ENCODE measurements around the gene BTBD16. TPM values are rescaled to one million over a fixed set of nuclear protein-coding genes. Genes with fewer than 3 reads are reported as not detected.

Gene BTBD16
- total and polyA plus RNA-seq, 4 experiments from 2014 or later, result 0.09 TPM; not detected in 3

DNA sequence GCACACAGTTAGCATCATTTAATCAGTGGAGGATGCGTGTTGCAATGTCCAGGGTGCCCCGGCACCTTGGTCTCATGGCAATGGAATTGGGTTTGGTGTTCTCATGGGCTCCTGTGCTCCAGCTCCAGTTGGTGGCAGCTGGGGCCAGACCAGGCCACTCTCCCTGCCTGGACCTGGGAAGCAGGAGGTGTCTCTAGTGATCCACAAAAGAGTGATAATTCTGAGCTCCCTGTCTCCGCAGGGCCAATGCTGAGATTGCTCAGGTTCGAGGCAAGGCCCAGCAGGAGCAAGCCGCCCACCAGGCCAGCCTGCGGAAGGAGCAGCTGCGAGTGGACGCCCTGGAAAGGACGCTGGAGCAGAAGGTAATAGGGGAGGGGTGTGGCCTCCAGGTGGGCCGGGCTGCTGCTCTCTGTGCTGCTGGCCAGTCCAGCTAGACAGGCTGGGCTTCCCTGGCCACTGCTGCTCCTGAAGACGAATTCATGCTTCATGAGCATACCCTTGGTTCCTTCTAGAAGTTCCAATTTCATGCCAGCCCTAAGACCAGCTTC, 21.7 kb upstream of the BTBD16 start:
- CTCF ChIA-PET (ENCODE audit: partially characterized antibody), result no interaction called here
- intact Hi-C loops (cut with micrococcal nuclease), result no loop called here
- Mint-ChIP-seq H3K27ac (no peak overlapping the region), H3K4me1 (no peaks in the 10 kb centered on the region), H3K9me3 (no peaks in the 10 kb centered on the region), H3K36me3 (no peaks in the 10 kb centered on the region), H3K4me3 (no peak overlapping the region), H3K27me3 (peaks cover 2 to 10% of the 10 kb centered on the region in 2 donors)
- Histone ChIP-seq H3K4me3 (ENCODE audit: low read length in 2 of 2) (no peak overlapping the region), H3K27ac (ENCODE audit: low read depth, low read length) (no peak overlapping the region), H3K9me3 (ENCODE audit: control insufficient read depth in 1 of 2, low read length in 2 of 2) (no peaks in the 10 kb centered on the region), H3K36me3 (ENCODE audit: insufficient read depth, low read length) (no peaks in the 10 kb centered on the region), H3K4me1 (ENCODE audit: insufficient read depth, low read length) (no peaks in the 10 kb centered on the region), H3K27me3 (ENCODE audit: insufficient read depth, low read length) (no peaks in the 10 kb centered on the region)
- no peak for DNase-seq
- POLR2A ChIA-PET (ENCODE audit: partially characterized antibody), result no interaction called here

DNA sequence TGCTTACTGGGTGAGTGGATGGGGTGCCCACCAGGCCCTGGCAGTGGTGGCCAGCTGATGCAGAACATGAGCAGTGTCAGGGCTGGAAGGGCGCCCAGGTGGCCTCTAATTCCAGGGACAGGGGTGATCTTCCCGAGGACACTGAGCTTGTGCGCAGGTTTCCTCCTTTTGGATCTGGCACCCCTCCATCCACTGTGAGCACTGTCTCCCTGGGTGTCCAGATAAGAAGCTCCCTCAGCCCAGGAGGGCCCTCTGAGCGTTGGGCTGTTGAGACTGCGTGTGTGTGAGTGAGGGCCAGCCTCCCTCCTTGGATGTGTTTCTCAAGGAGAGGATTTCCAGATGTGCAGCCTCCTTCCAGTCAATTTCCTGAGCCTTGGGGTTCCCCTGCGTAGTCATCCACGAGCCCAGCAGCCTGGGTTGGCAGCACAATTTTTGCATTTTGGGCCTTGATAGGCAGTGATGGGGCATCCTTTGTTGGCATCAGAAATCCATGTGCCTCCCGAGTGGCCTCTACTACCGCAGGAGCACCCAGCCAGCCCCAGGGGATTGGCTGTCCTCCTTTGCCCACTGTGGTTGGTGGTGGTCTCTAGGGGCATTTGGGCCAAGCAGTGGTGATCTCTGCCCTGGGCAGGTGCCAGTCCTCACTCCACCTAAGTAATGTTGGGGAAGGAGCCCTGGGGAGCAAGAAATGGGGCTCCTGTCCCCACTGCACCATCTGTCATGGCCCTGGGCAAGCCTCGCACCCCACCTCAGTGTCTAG, 20.9 kb upstream of the BTBD16 start:
- Histone ChIP-seq H3K4me3 (ENCODE audit: low read length in 2 of 2) (no peak overlapping the region), H3K4me1 (ENCODE audit: insufficient read depth, low read length) (no peaks in the 10 kb centered on the region), H3K27me3 (ENCODE audit: insufficient read depth, low read length) (no peaks in the 10 kb centered on the region), H3K9me3 (ENCODE audit: control insufficient read depth in 1 of 2, low read length in 2 of 2) (no peaks in the 10 kb centered on the region), H3K27ac (ENCODE audit: low read depth, low read length) (no peak overlapping the region), H3K36me3 (ENCODE audit: insufficient read depth, low read length) (no peaks in the 10 kb centered on the region)
- no peaks in the 10 kb centered on the region for H3K4me1 Mint-ChIP-seq
- no peak for DNase-seq
- H3K27me3 Mint-ChIP-seq, result peaks cover 2 to 12% of the 10 kb centered on the region in 2 donors
- POLR2A ChIA-PET (ENCODE audit: partially characterized antibody), result no interaction called here
- intact Hi-C loops (cut with micrococcal nuclease), result no loop called here
- no peaks in the 10 kb centered on the region for H3K9me3 Mint-ChIP-seq
- CTCF ChIA-PET (ENCODE audit: partially characterized antibody), result no interaction called here
- no peaks in the 10 kb centered on the region for H3K36me3 Mint-ChIP-seq
- no peak overlapping the region for H3K4me3 Mint-ChIP-seq
- H3K27ac Mint-ChIP-seq, result no peak overlapping the region

DNA sequence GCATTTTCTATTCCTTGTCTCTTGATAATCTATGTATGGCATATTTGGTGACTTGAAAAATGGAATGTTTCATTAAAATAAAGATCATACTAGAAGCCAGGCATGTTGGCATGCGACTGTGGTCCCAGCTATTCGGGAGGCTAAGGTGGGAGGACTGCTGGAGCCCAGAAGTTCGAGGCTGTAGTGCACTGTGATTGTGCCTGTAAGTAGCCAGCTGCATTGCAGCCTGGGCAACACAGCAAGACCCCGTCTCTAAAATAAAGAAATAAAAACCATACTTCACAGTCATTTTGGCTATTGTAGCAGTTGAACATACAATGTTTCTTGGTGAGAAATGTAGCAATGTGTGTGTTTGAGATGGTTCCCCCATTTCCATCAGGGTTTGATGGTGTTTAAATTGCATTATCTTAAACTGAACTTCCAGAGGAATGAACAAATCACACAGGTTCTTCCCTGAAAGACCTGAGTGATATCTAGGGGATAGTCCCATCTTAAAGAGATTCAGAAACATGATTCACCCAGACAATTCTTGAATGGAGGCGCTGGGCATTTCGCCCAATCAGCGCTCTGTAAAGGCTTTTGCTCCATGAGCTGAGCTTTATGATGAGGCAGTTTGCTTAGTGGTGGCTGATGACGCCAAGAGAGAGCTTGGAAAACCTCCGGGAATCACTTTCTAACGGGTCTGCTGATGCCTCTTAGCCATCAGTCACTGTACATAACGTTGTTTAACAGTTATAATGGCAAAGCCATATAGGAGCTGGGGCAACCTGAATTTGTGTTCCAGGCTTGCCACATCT, 19.4 kb upstream of the BTBD16 start:
- Histone ChIP-seq H3K27me3 (ENCODE audit: insufficient read depth, low read length) (no peaks in the 10 kb centered on the region), H3K36me3 (ENCODE audit: insufficient read depth, low read length) (no peaks in the 10 kb centered on the region), H3K4me1 (ENCODE audit: insufficient read depth, low read length) (no peaks in the 10 kb centered on the region), H3K9me3 (ENCODE audit: control insufficient read depth in 1 of 2, low read length in 2 of 2) (no peaks in the 10 kb centered on the region), H3K4me3 (ENCODE audit: low read length in 2 of 2) (no peak overlapping the region), H3K27ac (ENCODE audit: low read depth, low read length) (no peak overlapping the region)
- CTCF ChIA-PET (ENCODE audit: partially characterized antibody), result no interaction called here
- no peak overlapping the region for H3K27ac Mint-ChIP-seq
- H3K27me3 Mint-ChIP-seq, result peaks cover 2 to 16% of the 10 kb centered on the region in 2 donors
- POLR2A ChIA-PET (ENCODE audit: partially characterized antibody), result no interaction called here
- H3K9me3 Mint-ChIP-seq, result no peaks in the 10 kb centered on the region
- H3K4me1 Mint-ChIP-seq, result no peaks in the 10 kb centered on the region
- DNase-seq, result no peak
- no peak overlapping the region for H3K4me3 Mint-ChIP-seq
- intact Hi-C loops (cut with micrococcal nuclease), result no loop called here
- no peaks in the 10 kb centered on the region for H3K36me3 Mint-ChIP-seq

DNA sequence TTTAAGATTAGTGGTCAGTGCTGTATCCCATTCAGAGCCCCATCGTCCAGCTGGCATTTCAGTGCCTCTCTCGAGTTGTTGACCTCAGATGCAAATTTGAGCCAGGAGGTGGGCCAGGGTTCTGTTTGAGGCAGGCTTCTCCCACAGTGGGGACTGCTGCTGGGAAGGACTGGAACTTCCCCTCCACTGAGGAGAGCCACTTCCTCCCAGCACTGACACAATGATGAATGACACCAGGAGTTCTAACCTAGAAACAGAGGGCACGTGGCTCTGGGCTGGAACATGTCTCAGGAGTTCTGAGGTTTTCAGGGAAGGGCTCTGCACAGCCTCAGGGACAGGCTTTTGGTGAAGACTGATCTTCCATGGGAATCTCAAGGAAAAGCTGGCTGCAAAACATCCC, 18.3 kb upstream of the BTBD16 start:
- Histone ChIP-seq H3K4me1 (ENCODE audit: insufficient read depth, low read length) (no peaks in the 10 kb centered on the region), H3K9me3 (ENCODE audit: control insufficient read depth in 1 of 2, low read length in 2 of 2) (no peaks in the 10 kb centered on the region), H3K36me3 (ENCODE audit: insufficient read depth, low read length) (no peaks in the 10 kb centered on the region), H3K27ac (ENCODE audit: low read depth, low read length) (no peak overlapping the region), H3K27me3 (ENCODE audit: insufficient read depth, low read length) (no peaks in the 10 kb centered on the region), H3K4me3 (ENCODE audit: low read length in 2 of 2) (no peak overlapping the region)
- POLR2A ChIA-PET (ENCODE audit: partially characterized antibody), result no interaction called here
- Mint-ChIP-seq H3K27ac (no peak overlapping the region), H3K27me3 (peaks cover 2 to 23% of the 10 kb centered on the region in 2 donors), H3K9me3 (no peaks in the 10 kb centered on the region), H3K4me1 (no peaks in the 10 kb centered on the region), H3K36me3 (no peaks in the 10 kb centered on the region), H3K4me3 (no peak overlapping the region)
- DNase-seq, result no peak
- CTCF ChIA-PET (ENCODE audit: partially characterized antibody), result no interaction called here
- intact Hi-C loops (cut with micrococcal nuclease), result no loop called here

DNA sequence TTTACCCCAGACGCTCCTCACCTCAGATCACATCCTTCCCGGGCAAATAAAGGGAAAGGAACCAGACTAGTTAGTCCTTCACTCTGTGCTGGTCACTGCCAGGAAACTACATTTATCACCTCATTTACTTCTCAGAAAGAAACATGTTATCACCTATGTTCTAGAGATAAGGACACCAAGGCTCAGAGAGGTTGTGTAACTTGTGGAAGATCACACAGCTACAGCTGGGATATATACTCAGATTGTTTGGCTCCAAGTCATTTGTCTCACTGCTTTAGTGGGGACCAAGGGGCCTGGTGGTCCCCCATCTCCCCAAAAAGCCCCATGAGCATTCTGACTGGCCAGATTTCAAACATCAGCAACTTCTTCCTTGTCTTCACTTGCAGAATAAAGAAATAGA, 17.5 kb upstream of the BTBD16 start:
- Mint-ChIP-seq H3K36me3 (no peaks in the 10 kb centered on the region), H3K4me1 (no peaks in the 10 kb centered on the region), H3K27ac (no peak overlapping the region), H3K9me3 (no peaks in the 10 kb centered on the region), H3K4me3 (no peak overlapping the region), H3K27me3 (peaks cover 2 to 23% of the 10 kb centered on the region in 2 donors)
- Histone ChIP-seq H3K9me3 (ENCODE audit: control insufficient read depth in 1 of 2, low read length in 2 of 2) (no peaks in the 10 kb centered on the region), H3K4me1 (ENCODE audit: insufficient read depth, low read length) (no peaks in the 10 kb centered on the region), H3K36me3 (ENCODE audit: insufficient read depth, low read length) (no peaks in the 10 kb centered on the region), H3K27ac (ENCODE audit: low read depth, low read length) (no peak overlapping the region), H3K27me3 (ENCODE audit: insufficient read depth, low read length) (no peaks in the 10 kb centered on the region), H3K4me3 (ENCODE audit: low read length in 2 of 2) (no peak overlapping the region)
- CTCF ChIA-PET (ENCODE audit: partially characterized antibody), result interaction anchor here (1.4 kb wide), 1 partner anchor 45 kb away, joined by 3 read pairs; no protein-coding TSS in a partner anchor
- POLR2A ChIA-PET (ENCODE audit: partially characterized antibody), result no interaction called here
- intact Hi-C loops (cut with micrococcal nuclease), result no loop called here
- DNase-seq, result no peak

DNA sequence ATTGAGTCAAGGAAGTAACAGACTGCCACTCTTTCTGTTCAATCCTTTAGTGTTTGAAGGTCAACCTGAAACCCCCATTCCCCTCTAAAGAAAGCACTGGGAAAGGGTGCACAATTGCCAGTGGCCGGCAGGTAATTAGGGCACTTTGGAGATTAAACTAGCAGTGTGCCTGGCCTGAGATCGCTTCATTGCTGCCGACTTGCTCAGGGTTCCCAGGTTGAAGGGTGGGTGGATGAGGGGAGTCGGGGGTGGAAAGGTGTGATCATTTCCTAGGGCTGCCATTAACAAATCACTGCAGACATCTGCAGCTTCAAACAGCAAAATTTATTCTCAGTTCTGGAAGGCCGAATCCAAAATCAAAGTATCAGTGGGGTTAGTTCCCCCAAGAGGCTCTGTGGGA, 16.3 kb upstream of the BTBD16 start:
- no peak overlapping the region for H3K27ac ChIP-seq (ENCODE audit: low read depth, low read length)
- H3K27me3 ChIP-seq (ENCODE audit: insufficient read depth, low read length), result no peaks in the 10 kb centered on the region
- ChIA-PET POLR2A (ENCODE audit: partially characterized antibody) (no interaction called here), CTCF (ENCODE audit: partially characterized antibody) (interaction anchor here (1.4 to 3.2 kb wide), 2 partner anchors 13 to 44 kb away, joined by 3 to 18 read pairs; no protein-coding TSS in a partner anchor)
- Mint-ChIP-seq H3K4me1 (no peaks in the 10 kb centered on the region), H3K27ac (no peak overlapping the region), H3K36me3 (no peaks in the 10 kb centered on the region), H3K27me3 (peaks cover 3 to 27% of the 10 kb centered on the region in 2 donors), H3K9me3 (no peaks in the 10 kb centered on the region), H3K4me3 (no peak overlapping the region)
- no peaks in the 10 kb centered on the region for H3K9me3 ChIP-seq (ENCODE audit: control insufficient read depth in 1 of 2, low read length in 2 of 2)
- H3K4me1 ChIP-seq (ENCODE audit: insufficient read depth, low read length), result no peaks in the 10 kb centered on the region
- intact Hi-C loops (cut with micrococcal nuclease), result no loop called here
- H3K36me3 ChIP-seq (ENCODE audit: insufficient read depth, low read length), result no peaks in the 10 kb centered on the region
- no peak for DNase-seq
- H3K4me3 ChIP-seq (ENCODE audit: low read length in 2 of 2), result no peak overlapping the region

DNA sequence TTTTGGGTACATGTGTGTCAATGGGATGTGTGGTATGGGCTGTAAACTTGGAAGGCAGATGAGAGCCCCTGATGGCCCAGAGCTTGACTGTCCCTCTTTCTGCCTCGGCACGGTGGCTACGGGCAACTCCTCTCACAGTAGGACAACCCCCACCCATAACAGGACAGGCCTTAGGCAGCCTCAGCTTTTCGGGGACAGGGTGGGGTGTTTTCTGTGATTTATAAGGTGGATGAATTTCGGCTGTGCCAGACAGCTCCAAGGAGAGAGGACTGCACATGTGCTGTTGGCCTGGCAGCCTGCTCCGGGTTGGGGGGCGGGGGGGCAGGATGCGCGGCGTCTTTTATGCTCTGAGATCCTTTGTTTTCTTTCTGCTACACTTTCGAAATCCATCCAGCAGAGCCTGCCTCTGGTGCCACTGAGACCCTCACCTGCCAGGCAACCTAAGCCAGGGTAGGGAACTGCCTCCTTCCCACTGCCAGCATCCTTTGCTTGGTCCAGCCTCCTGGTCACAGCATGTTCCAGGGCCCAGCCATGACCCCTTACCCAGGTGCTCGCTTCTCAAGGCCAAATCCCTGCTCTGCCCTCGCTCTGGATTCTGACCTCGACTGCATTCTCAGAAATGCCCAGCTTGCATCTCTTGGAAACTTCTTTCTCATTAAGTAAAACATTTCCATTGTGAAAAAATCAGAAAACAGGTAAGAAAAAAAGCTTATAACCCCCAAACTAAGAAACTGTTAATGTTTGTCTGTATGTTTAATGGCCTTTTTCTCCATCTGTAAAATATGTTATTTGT, 15.4 kb upstream of the BTBD16 start:
- ChIA-PET POLR2A (ENCODE audit: partially characterized antibody) (no interaction called here), CTCF (ENCODE audit: partially characterized antibody) (interaction anchor here (3.2 kb wide), 1 partner anchor 12 kb away, joined by 18 read pairs; no protein-coding TSS in a partner anchor)
- peaks cover 0 to 3% (median 0%) of the 10 kb centered on the region in 8 donors for H3K9me3 Mint-ChIP-seq
- DNase-seq, result no peak
- no peaks in the 10 kb centered on the region for H3K4me1 Mint-ChIP-seq
- no peaks in the 10 kb centered on the region for H3K36me3 Mint-ChIP-seq
- Histone ChIP-seq H3K4me1 (ENCODE audit: insufficient read depth, low read length) (no peaks in the 10 kb centered on the region), H3K36me3 (ENCODE audit: insufficient read depth, low read length) (no peaks in the 10 kb centered on the region), H3K9me3 (ENCODE audit: control insufficient read depth in 1 of 2, low read length in 2 of 2) (no peaks in the 10 kb centered on the region), H3K27me3 (ENCODE audit: insufficient read depth, low read length) (no peaks in the 10 kb centered on the region), H3K4me3 (ENCODE audit: low read length in 2 of 2) (no peak overlapping the region), H3K27ac (ENCODE audit: low read depth, low read length) (no peak overlapping the region)
- intact Hi-C loops (cut with micrococcal nuclease), result no loop called here
- H3K4me3 Mint-ChIP-seq, result no peak overlapping the region
- H3K27me3 Mint-ChIP-seq, result peaks cover 4 to 33% of the 10 kb centered on the region in 2 donors
- H3K27ac Mint-ChIP-seq, result no peak overlapping the region
